GM12873 (cell line): Measurements from ENCODE around the gene C11orf97.

Source experiments
- CTCF ChIP-seq: IDR thresholded peaks from 2 replicates; pipeline ENCODE4 v1.5.1; 2012; ENCODE audit warnings: low read depth, mild to moderate bottlenecking, moderate library complexity, low read length, control low read depth; ENCODE audit not compliant: insufficient read depth; ENCODE audit errors: missing control alignments

The C11orf97 gene

GRCh38 chr11:94549146-94549545, 36.9 kb downstream of the C11orf97 start:
- no peak for TF ChIP-seq CTCF

- TF ChIP-seq CTCF: no peak
These were observed 38.3 kb downstream of the C11orf97 start for GRCh38 chr11:94550513-94550912.

- no peak for TF ChIP-seq CTCF
These were observed 41.7 kb downstream of the C11orf97 start for GRCh38 chr11:94553938-94554337.

- no peak for TF ChIP-seq CTCF
These were observed 45.2 kb downstream of the C11orf97 start for GRCh38 chr11:94557421-94557820.

- TF ChIP-seq CTCF: no peak
These were observed 45.7 kb downstream of the C11orf97 start for GRCh38 chr11:94557992-94558391.

- no peak for TF ChIP-seq CTCF
These were observed 46.2 kb downstream of the C11orf97 start for GRCh38 chr11:94558468-94558867.

- TF ChIP-seq CTCF: no peak
These were observed 46.7 kb downstream of the C11orf97 start for GRCh38 chr11:94558932-94559331.

GRCh38 chr11:94559361-94559760, 47.1 kb downstream of the C11orf97 start:
- TF ChIP-seq CTCF: no peak
